ENCODE measurements around the gene CDCA5. TPM values are rescaled to one million over a fixed set of nuclear protein-coding genes. Genes with fewer than 3 reads are reported as not detected.

CDCA5 gene
- total RNA-seq, 1 experiment from 2014 or later: 17.3 TPM

GRCh38 chr11:65108469-65109123 is 24.8 kb upstream of the CDCA5 start:
- Mint-ChIP-seq H3K9me3 (ENCODE audit: unreplicated experiment) (no peaks in the 10 kb centered on the region), H3K27me3 (ENCODE audit: insufficient read depth, unreplicated experiment) (no peaks in the 10 kb centered on the region), H3K27ac (ENCODE audit: low read depth, unreplicated experiment) (no peak overlapping the region), H3K36me3 (ENCODE audit: insufficient read depth, unreplicated experiment) (peaks cover 26% of the 10 kb centered on the region), H3K4me1 (ENCODE audit: insufficient read depth, unreplicated experiment) (peaks cover 11% of the 10 kb centered on the region), H3K4me3 (ENCODE audit: unreplicated experiment) (no peak overlapping the region)
- intact Hi-C loops (cut with micrococcal nuclease): no loop called here
- DNase-seq (ENCODE audit: unreplicated experiment): no peak
- CTCF ChIA-PET: interaction anchor here (0.6 to 1.3 kb wide), 5 partner anchors 9 to 386 kb away, joined by 3 to 5 read pairs (median 3); no protein-coding TSS in a partner anchor
- no peak for TF ChIP-seq CTCF (IDR thresholded peaks at IDR 0.05; ENCODE audit: unreplicated experiment)
- POLR2A ChIA-PET: interaction anchor here (0.8 to 5.8 kb wide), 4 partner anchors 9 to 388 kb away, joined by 3 to 63 read pairs (median 4); partner anchors contain the start of genes VPS51 and ZNHIT2
- BruUV-seq (replicated peaks): no TSS peak

- Mint-ChIP-seq H3K36me3 (ENCODE audit: insufficient read depth, unreplicated experiment) (peaks cover 32% of the 10 kb centered on the region), H3K27ac (ENCODE audit: low read depth, unreplicated experiment) (no peak overlapping the region), H3K27me3 (ENCODE audit: insufficient read depth, unreplicated experiment) (no peaks in the 10 kb centered on the region), H3K4me3 (ENCODE audit: unreplicated experiment) (no peak overlapping the region), H3K4me1 (ENCODE audit: insufficient read depth, unreplicated experiment) (peaks cover 6% of the 10 kb centered on the region), H3K9me3 (ENCODE audit: unreplicated experiment) (no peaks in the 10 kb centered on the region)
- no TSS peak for BruUV-seq (replicated peaks)
- no peak for DNase-seq (ENCODE audit: unreplicated experiment)
- ChIA-PET POLR2A (interaction anchor here (0.8 to 5.8 kb wide), 3 partner anchors 9 to 13 kb away, joined by 3 to 63 read pairs (median 5); partner anchors contain the start of genes VPS51 and ZNHIT2), CTCF (interaction anchor here (0.7 to 1.1 kb wide), 4 partner anchors 9 to 207 kb away, joined by 3 to 4 read pairs (median 4); no protein-coding TSS in a partner anchor)
- intact Hi-C loops (cut with micrococcal nuclease): no loop called here
- no peak for TF ChIP-seq CTCF (IDR thresholded peaks at IDR 0.05; ENCODE audit: unreplicated experiment)
Observed at GRCh38 chr11:65107751-65108468, 24.1 kb upstream of the CDCA5 start.

- CTCF ChIA-PET: interaction anchor here (0.7 to 0.8 kb wide), 2 partner anchors 8 to 208 kb away, joined by 4 read pairs; no protein-coding TSS in a partner anchor
- Mint-ChIP-seq H3K36me3 (ENCODE audit: insufficient read depth, unreplicated experiment) (peaks cover 31% of the 10 kb centered on the region), H3K4me1 (ENCODE audit: insufficient read depth, unreplicated experiment) (peaks cover 5% of the 10 kb centered on the region), H3K9me3 (ENCODE audit: unreplicated experiment) (no peaks in the 10 kb centered on the region), H3K27me3 (ENCODE audit: insufficient read depth, unreplicated experiment) (no peaks in the 10 kb centered on the region), H3K4me3 (ENCODE audit: unreplicated experiment) (no peak overlapping the region), H3K27ac (ENCODE audit: low read depth, unreplicated experiment) (no peak overlapping the region)
- intact Hi-C loops (cut with micrococcal nuclease): no loop called here
- TF ChIP-seq CTCF (IDR thresholded peaks at IDR 0.05; ENCODE audit: unreplicated experiment): no peak
- POLR2A ChIA-PET: interaction anchor here (5.8 kb wide), 1 partner anchor 9 kb away, joined by 63 read pairs; the partner anchor contains the start of gene VPS51
- no TSS peak for BruUV-seq (replicated peaks)
- no peak for DNase-seq (ENCODE audit: unreplicated experiment)
Observed at GRCh38 chr11:65107078-65107477, 23.2 kb upstream of the CDCA5 start.

- Mint-ChIP-seq H3K4me1 (ENCODE audit: insufficient read depth, unreplicated experiment) (no peaks in the 10 kb centered on the region), H3K9me3 (ENCODE audit: unreplicated experiment) (no peaks in the 10 kb centered on the region), H3K4me3 (ENCODE audit: unreplicated experiment) (no peak overlapping the region), H3K27me3 (ENCODE audit: insufficient read depth, unreplicated experiment) (no peaks in the 10 kb centered on the region), H3K36me3 (ENCODE audit: insufficient read depth, unreplicated experiment) (peaks cover 19% of the 10 kb centered on the region), H3K27ac (ENCODE audit: low read depth, unreplicated experiment) (no peak overlapping the region)
- ChIA-PET POLR2A (interaction anchor here (0.9 kb wide), 1 partner anchor 21 kb away, joined by 3 read pairs; the partner anchor contains the start of gene CDCA5), CTCF (no interaction called here)
- TF ChIP-seq CTCF (IDR thresholded peaks at IDR 0.05; ENCODE audit: unreplicated experiment): no peak
- no peak for DNase-seq (ENCODE audit: unreplicated experiment)
- BruUV-seq (replicated peaks): no TSS peak
- intact Hi-C loops (cut with micrococcal nuclease): no loop called here
Observed at GRCh38 chr11:65104628-65105027, 20.8 kb upstream of the CDCA5 start.

All from MCF 10A (cell line).